Uterus (tissue), 4 donors: ENCODE data around the gene KLHL21. TPM values are rescaled to one million over a fixed set of nuclear protein-coding genes. Genes with fewer than 3 reads are reported as not detected.
A peak's percentile ranks its signal among the peaks of the same experiment; 100 is the strongest.
"Not testable (repeated sequence)": the region's sequence is repeated elsewhere in the genome, so short reads cannot be mapped to it uniquely, and the experiment has no call there.

Experiments used
- DNase-seq, 2 donors: peaks; one replicate each; pipeline ENCODE4 v3.0.0-alpha.2; 2019 to 2020
- H3K27ac ChIP-seq, 2 donors: fragments of 200-600 bp; sonication (generic); 1 replicate in 1 of 2; 2 replicates in 1 of 2; pipeline ENCODE4 v1.5.1; 2016 to 2018
- H3K27me3 ChIP-seq, 2 donors: fragments of 200-600 bp; sonication (generic); one replicate each; pipeline ENCODE4 v1.5.1; 2018 to 2019; ENCODE audit warnings: control low read depth in 1 of 2
- H3K36me3 ChIP-seq, 2 donors: fragments of 200-600 bp; sonication (generic); one replicate each; pipeline ENCODE4 v1.5.1; 2019; ENCODE audit warnings: control low read depth in 1 of 2
- H3K4me1 ChIP-seq, 2 donors: fragments of 200-600 bp; sonication (generic); one replicate each; pipeline ENCODE4 v1.5.1; 2018 to 2019; ENCODE audit warnings: control low read depth in 1 of 2
- H3K4me3 ChIP-seq, 2 donors: fragments of 200-600 bp; sonication (generic); 1 replicate in 1 of 2; 2 replicates in 1 of 2; pipeline ENCODE4 v1.5.1; 2018 to 2019; ENCODE audit warnings: mild to moderate bottlenecking in 1 of 2
- H3K9me3 ChIP-seq, 2 donors: fragments of 200-600 bp; sonication (generic); one replicate each; pipeline ENCODE4 v1.5.1; 2019; ENCODE audit warnings: control low read depth in 1 of 2
- POLR2A ChIP-seq, 2 donors: fragments of 450-650 bp; IDR thresholded peaks; one replicate each; pipeline ENCODE4 v1.6.1; 2016; ENCODE audit warnings: antibody characterized with exemption in 2 of 2, mild to moderate bottlenecking in 1 of 2, moderate library complexity in 1 of 2
- intact Hi-C: fragments of 100-400 bp; cut with DNase I; formaldehyde crosslinking; loops from one replicate; pipeline ENCODE4 v1.15.1; 2023; ENCODE audit warnings: low total_unique reads
- total RNA-seq, 4 donors: library from RNA; depleted of rRNA in 3 of 4; stranded (reverse); fragments of >200 nt in 3 of 4; gene quantifications; one replicate each; pipeline versions ENCODE4 v1.1.0 to v1.2.4, GENCODE V29; 2014 to 2023
- TF ChIP-seq, protein P1 (sequence below), 4 experiments: fragments of 200-600 bp in 2 of 4; fragments of 450-650 bp in 2 of 4; sonication (generic) in 2 of 4; IDR thresholded peaks; one replicate each; pipeline ENCODE4 v1.5.1; 2016 to 2019; ENCODE audit warnings: antibody characterized with exemption in 4 of 4, mild to moderate bottlenecking in 2 of 4, moderate library complexity in 1 of 4
- donor health status: DM: yes; HTN: yes; CAD: no.

Gene KLHL21
- total RNA-seq, 4 donors from 2014 or later: 17.4 to 31.1 (median 20.6) TPM

DNA sequence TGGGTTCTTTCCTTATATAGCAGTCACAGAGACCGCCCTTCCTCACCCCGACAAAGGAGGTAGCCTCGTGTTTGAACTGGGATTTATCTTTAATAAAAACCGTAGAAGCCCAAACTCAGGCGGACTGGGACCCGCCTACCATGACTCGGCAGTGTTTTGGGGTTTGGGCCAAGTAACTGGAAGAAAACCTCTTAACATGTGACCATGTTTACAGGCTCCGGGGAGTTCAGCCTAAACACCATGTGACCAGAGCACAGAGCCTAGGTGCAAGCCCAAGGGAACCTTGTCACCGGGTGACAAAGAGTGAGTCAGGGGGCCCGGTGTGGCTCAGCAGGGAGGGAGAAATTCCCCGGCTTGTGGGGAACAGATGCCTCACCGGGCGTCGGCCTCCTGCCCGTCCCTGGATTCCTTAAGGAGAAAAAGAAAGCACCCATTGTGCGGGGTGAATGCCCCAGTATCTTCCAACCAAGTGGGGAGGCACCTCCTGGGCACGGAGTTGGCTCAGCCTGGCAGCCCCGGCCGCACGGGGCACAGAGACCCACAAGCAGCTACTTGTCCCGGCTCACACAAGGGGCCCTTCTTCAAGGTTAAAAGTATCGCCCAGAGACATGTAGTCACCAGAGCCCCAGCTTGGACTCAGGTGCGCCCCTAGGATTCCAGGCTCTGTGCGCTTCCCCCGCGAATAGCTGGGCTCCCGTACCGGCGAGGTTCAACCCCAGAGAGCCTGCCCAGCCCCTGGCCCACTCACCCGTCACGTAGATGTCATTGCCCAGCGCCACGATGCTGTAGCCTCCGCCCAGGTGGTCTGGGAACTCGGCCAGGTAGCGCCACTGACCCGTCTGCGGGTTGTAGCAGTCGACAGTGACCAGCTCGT lies 1.4 kb downstream of the KLHL21 start:
- TF ChIP-seq, protein P1, sequence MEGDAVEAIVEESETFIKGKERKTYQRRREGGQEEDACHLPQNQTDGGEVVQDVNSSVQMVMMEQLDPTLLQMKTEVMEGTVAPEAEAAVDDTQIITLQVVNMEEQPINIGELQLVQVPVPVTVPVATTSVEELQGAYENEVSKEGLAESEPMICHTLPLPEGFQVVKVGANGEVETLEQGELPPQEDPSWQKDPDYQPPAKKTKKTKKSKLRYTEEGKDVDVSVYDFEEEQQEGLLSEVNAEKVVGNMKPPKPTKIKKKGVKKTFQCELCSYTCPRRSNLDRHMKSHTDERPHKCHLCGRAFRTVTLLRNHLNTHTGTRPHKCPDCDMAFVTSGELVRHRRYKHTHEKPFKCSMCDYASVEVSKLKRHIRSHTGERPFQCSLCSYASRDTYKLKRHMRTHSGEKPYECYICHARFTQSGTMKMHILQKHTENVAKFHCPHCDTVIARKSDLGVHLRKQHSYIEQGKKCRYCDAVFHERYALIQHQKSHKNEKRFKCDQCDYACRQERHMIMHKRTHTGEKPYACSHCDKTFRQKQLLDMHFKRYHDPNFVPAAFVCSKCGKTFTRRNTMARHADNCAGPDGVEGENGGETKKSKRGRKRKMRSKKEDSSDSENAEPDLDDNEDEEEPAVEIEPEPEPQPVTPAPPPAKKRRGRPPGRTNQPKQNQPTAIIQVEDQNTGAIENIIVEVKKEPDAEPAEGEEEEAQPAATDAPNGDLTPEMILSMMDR (IDR thresholded peaks at IDR 0.05): no peak
- peak; percentile 49 to 87 for TF ChIP-seq POLR2A (IDR thresholded peaks at IDR 0.05)
- peak overlapping the region; percentile 99 to 100 for H3K27ac ChIP-seq

DNA sequence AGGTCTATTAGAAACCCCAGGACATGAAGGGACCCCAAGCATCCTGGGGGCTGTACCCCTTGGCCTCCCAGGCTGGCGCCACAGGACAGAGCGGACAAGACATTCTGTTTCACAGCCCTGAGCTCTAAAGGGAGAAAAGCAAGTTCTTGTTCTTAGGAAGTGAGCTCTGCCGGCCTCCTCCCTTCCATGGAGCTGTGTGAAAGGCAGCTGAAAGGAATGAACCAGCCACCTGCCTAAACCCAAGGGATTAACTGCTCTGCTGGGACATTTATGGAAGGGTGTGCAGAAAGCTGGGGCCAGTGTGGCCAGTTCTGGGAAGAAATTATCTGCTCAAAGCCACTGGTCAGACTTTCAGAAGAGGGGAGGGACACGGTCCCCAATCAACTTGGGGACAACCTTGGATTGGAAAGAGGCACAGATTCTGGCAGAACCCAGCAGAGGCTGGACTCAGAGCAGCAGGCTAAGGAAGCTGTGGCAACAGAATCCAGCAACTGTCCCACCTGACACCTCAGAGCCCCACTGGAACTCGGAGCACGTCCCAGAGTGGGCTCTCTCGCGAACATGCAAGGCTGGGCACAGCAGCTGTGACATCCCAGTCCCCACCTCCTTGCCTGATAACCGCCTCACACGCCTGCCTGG lies 2.1 kb downstream of the KLHL21 start:
- DNase-seq: no peak
- intact Hi-C loops: loop anchor here (2.0 kb wide), 1 partner anchor 46 kb away; the partner anchor contains the start of genes NOL9 and TAS1R1
- peaks cover 15 to 31% of the 10 kb centered on the region in 2 donors for H3K4me1 ChIP-seq
- H3K9me3 ChIP-seq: no peaks in the 10 kb centered on the region
- peak overlapping the region; percentile 74 to 95 for H3K4me3 ChIP-seq
- peak overlapping the region; percentile 99 to 100 for H3K27ac ChIP-seq
- no peaks in the 10 kb centered on the region for H3K27me3 ChIP-seq
- no peaks in the 10 kb centered on the region for H3K36me3 ChIP-seq
- TF ChIP-seq, protein P1 (IDR thresholded peaks at IDR 0.05): no peak
- TF ChIP-seq POLR2A (IDR thresholded peaks at IDR 0.05): no peak

More for the DNA sequence above, 1.4 kb downstream of the KLHL21 start:
- peak overlapping the region; percentile 74 to 95 for H3K4me3 ChIP-seq
- H3K9me3 ChIP-seq: no peaks in the 10 kb centered on the region
- intact Hi-C loops: loop anchor here (2.0 kb wide), 1 partner anchor 46 kb away; the partner anchor contains the start of genes NOL9 and TAS1R1
- peak; percentile 76 to 87 for DNase-seq
- H3K4me1 ChIP-seq: peaks cover 15 to 31% of the 10 kb centered on the region in 2 donors
- H3K27me3 ChIP-seq: no peaks in the 10 kb centered on the region
- H3K36me3 ChIP-seq: no peaks in the 10 kb centered on the region

DNA sequence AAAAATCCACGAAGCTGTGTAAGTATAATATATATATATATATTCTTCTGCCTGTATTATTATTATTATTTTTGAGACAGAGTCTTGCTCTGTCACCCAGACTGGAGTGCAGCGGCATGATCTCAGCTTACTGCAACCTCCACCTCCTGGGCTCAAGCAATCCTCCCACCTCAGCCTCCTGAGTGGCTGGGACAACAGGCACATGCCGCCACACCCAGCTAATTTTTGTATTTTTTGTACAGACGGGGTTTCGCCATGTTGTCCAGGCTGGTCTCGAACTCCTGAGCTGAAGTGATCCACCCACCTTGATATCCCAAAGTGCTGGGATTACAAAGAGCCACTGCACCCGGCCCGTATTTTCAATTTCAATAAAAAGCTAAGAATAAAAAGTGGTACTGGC lies 2.7 kb downstream of the KLHL21 start:
- H3K27ac ChIP-seq: peak overlapping the region; percentile 99 to 100
- H3K36me3 ChIP-seq, DNase-seq, H3K9me3 ChIP-seq, H3K27me3 ChIP-seq: not testable (repeated sequence)
- peak overlapping the region; percentile 74 to 95 for H3K4me3 ChIP-seq
- H3K4me1 ChIP-seq: peaks cover 15 to 31% of the 10 kb centered on the region in 2 donors
- intact Hi-C loops: loop anchor here (2.0 kb wide), 1 partner anchor 45 kb away; the partner anchor contains the start of genes NOL9 and TAS1R1

DNA sequence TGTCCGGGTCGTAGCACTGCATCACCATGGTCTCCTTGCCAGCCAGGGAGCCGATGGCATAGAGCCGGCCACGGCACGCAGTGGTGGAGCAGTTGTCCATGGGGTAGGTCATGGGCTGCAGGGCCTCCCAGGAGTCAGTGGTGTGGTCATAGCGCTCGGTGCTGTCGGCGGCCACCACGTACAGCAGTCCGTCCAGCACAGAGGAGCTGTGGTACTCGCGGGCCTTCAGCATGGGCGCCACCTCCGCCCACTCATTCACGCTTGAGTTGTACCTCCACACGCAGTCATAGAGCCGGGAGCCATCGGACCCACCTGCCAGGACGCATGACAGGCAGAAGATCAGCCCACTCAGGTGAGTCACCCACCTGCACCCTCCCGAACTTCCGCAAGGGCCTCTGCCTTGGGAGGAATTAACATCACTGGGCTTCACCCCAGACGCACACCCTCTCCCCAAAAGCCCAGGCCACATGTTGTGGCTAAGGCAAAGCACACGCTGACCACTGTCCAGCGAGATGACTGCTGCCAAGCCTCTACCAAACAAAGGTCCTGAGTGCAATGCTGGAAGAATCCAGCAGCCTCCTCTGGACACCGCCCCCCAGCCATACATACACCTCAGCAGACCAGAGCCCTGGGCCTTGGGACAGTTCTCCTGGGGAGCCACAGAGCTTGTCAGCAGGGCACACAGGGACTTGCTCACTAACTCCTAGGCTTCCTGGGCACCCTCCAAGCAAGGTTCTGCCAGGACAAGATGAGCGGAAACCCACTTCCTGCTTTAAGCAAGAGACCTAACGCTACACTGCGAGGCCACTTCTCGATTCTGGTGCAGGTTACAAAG lies 3.3 kb downstream of the KLHL21 start:
- peak overlapping the region; percentile 74 to 95 for H3K4me3 ChIP-seq
- H3K36me3 ChIP-seq: no peaks in the 10 kb centered on the region
- H3K27me3 ChIP-seq: no peaks in the 10 kb centered on the region
- TF ChIP-seq, protein P1 (IDR thresholded peaks at IDR 0.05): no peak
- TF ChIP-seq POLR2A (IDR thresholded peaks at IDR 0.05): no peak
- peaks cover 15 to 31% of the 10 kb centered on the region in 2 donors for H3K4me1 ChIP-seq
- no peak for DNase-seq
- no peaks in the 10 kb centered on the region for H3K9me3 ChIP-seq
- intact Hi-C loops: no loop called here
- peak overlapping the region; percentile 99 to 100 for H3K27ac ChIP-seq

DNA sequence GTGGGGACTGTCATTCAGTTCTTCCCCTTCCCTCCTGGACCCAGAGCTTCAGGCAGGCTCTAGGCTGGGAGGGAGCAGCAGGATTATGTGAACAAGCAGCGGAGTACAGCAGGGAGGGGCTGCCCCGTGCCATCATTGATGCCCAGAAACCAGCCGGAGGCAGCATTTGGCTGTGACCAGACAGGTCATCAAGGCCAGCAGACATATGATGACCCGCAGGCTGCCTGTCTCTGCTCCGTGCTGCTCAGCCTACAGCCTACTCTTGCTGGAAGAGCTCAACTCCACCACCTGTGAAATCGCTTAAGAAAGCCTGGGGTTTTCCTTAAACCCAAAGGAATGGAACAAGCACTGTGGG lies 4.9 kb downstream of the KLHL21 start:
- H3K27ac ChIP-seq: peak overlapping the region; percentile 5 to 17
- no peaks in the 10 kb centered on the region for H3K36me3 ChIP-seq
- no peaks in the 10 kb centered on the region for H3K9me3 ChIP-seq
- H3K4me3 ChIP-seq: no peak overlapping the region
- TF ChIP-seq, protein P1 (IDR thresholded peaks at IDR 0.05): no peak
- no peak for TF ChIP-seq POLR2A (IDR thresholded peaks at IDR 0.05)
- peaks cover 15 to 31% of the 10 kb centered on the region in 2 donors for H3K4me1 ChIP-seq
- DNase-seq: no peak
- intact Hi-C loops: no loop called here
- no peaks in the 10 kb centered on the region for H3K27me3 ChIP-seq
